ENCODE results near the gene PIBF1. TPM values are rescaled to one million over a fixed set of nuclear protein-coding genes. Genes with fewer than 3 reads are reported as not detected.

The PIBF1 gene
- total RNA-seq, 1 donor from 2014 or later: 20.3 TPM

- peaks cover 4% of the 10 kb centered on the region for H3K27me3 Mint-ChIP-seq (ENCODE audit: unreplicated experiment)
- DNase-seq: no peak
- H3K4me3 Mint-ChIP-seq (ENCODE audit: unreplicated experiment): no peak overlapping the region
- TF ChIP-seq CTCF (IDR thresholded peaks at IDR 0.05; ENCODE audit: partially characterized antibody, unreplicated experiment): no peak
- no peak overlapping the region for H3K27ac Mint-ChIP-seq (ENCODE audit: unreplicated experiment)
- no peaks in the 10 kb centered on the region for H3K4me1 Mint-ChIP-seq (ENCODE audit: low read depth, unreplicated experiment)
- no peaks in the 10 kb centered on the region for H3K9me3 Mint-ChIP-seq (ENCODE audit: unreplicated experiment)
- H3K36me3 Mint-ChIP-seq (ENCODE audit: unreplicated experiment): no peaks in the 10 kb centered on the region
Observed at GRCh38 chr13:72852207-72852606, 70.3 kb downstream of the PIBF1 start.

GRCh38 chr13:72853000-72853399 is 71.1 kb downstream of the PIBF1 start:
- DNase-seq: no peak
- no peaks in the 10 kb centered on the region for H3K4me1 Mint-ChIP-seq (ENCODE audit: low read depth, unreplicated experiment)
- TF ChIP-seq CTCF (IDR thresholded peaks at IDR 0.05; ENCODE audit: partially characterized antibody, unreplicated experiment): no peak
- peaks cover 4% of the 10 kb centered on the region for H3K27me3 Mint-ChIP-seq (ENCODE audit: unreplicated experiment)
- H3K27ac Mint-ChIP-seq (ENCODE audit: unreplicated experiment): no peak overlapping the region
- H3K36me3 Mint-ChIP-seq (ENCODE audit: unreplicated experiment): no peaks in the 10 kb centered on the region
- no peak overlapping the region for H3K4me3 Mint-ChIP-seq (ENCODE audit: unreplicated experiment)
- H3K9me3 Mint-ChIP-seq (ENCODE audit: unreplicated experiment): no peaks in the 10 kb centered on the region

GRCh38 chr13:72864142-72865011 is 82.4 kb downstream of the PIBF1 start:
- H3K4me3 Mint-ChIP-seq (ENCODE audit: unreplicated experiment): no peak overlapping the region
- no peaks in the 10 kb centered on the region for H3K27me3 Mint-ChIP-seq (ENCODE audit: unreplicated experiment)
- H3K9me3 Mint-ChIP-seq (ENCODE audit: unreplicated experiment): no peaks in the 10 kb centered on the region
- no peak for TF ChIP-seq CTCF (IDR thresholded peaks at IDR 0.05; ENCODE audit: partially characterized antibody, unreplicated experiment)
- no peaks in the 10 kb centered on the region for H3K36me3 Mint-ChIP-seq (ENCODE audit: unreplicated experiment)
- DNase-seq: no peak
- no peaks in the 10 kb centered on the region for H3K4me1 Mint-ChIP-seq (ENCODE audit: low read depth, unreplicated experiment)
- no peak overlapping the region for H3K27ac Mint-ChIP-seq (ENCODE audit: unreplicated experiment)

GRCh38 chr13:72868229-72868628 is 86.3 kb downstream of the PIBF1 start:
- no peak overlapping the region for H3K27ac Mint-ChIP-seq (ENCODE audit: unreplicated experiment)
- no peak for TF ChIP-seq CTCF (IDR thresholded peaks at IDR 0.05; ENCODE audit: partially characterized antibody, unreplicated experiment)
- H3K4me1 Mint-ChIP-seq (ENCODE audit: low read depth, unreplicated experiment): no peaks in the 10 kb centered on the region

GRCh38 chr13:72875233-72875632 is 93.3 kb downstream of the PIBF1 start:
- H3K36me3 Mint-ChIP-seq (ENCODE audit: unreplicated experiment): no peaks in the 10 kb centered on the region
- no peaks in the 10 kb centered on the region for H3K9me3 Mint-ChIP-seq (ENCODE audit: unreplicated experiment)
- no peak for TF ChIP-seq CTCF (IDR thresholded peaks at IDR 0.05; ENCODE audit: partially characterized antibody, unreplicated experiment)
- no peak for DNase-seq
- no peaks in the 10 kb centered on the region for H3K4me1 Mint-ChIP-seq (ENCODE audit: low read depth, unreplicated experiment)
- H3K27me3 Mint-ChIP-seq (ENCODE audit: unreplicated experiment): no peaks in the 10 kb centered on the region
- H3K4me3 Mint-ChIP-seq (ENCODE audit: unreplicated experiment): no peak overlapping the region
- H3K27ac Mint-ChIP-seq (ENCODE audit: unreplicated experiment): no peak overlapping the region

More at GRCh38 chr13:72868229-72868628, 86.3 kb downstream of the PIBF1 start:
- Mint-ChIP-seq H3K4me3 (ENCODE audit: unreplicated experiment) (no peak overlapping the region), H3K9me3 (ENCODE audit: unreplicated experiment) (no peaks in the 10 kb centered on the region), H3K36me3 (ENCODE audit: unreplicated experiment) (no peaks in the 10 kb centered on the region), H3K27me3 (ENCODE audit: unreplicated experiment) (no peaks in the 10 kb centered on the region)
- DNase-seq: no peak

Data from glutamatergic neuron (in vitro differentiated cells).